ENCODE measurements around the gene KDM3B. TPM values are rescaled to one million over a fixed set of nuclear protein-coding genes. Genes with fewer than 3 reads are reported as not detected.
A peak's percentile ranks its signal among the peaks of the same experiment; 100 is the strongest.

The KDM3B gene
- total RNA-seq, 8 experiments from 2014 or later, result 26.3 to 78.4 (median 56.4) TPM

DNA sequence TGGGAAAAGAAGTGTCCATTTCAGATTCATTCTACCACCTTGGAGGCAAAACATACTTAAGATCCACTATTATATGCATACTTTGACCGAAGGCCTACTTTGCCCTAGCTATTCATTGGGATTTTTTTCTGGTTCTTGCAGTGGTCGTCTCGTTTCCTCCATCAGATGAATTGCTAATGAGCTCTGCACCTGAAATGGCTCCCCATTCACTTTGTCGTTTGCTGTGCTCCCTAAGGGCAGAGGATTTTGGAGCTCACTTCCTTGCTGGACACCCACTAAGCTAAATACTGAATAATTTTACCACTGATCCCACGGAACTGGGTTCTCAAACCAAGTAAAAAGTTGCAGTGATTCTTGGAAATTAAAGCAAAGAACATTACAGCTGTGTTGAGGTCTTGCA lies 1.9 kb downstream of the KDM3B start:
- Histone ChIP-seq H3K4me1 (replicated peaks in 1 of 2) (peaks cover 0 to 15% of the 10 kb centered on the region in 2 donors), H3K4me3 (peak overlapping the region; percentile 69 to 100 (median 97)), H3K27ac (no peak overlapping the region)
- 0 to 63% (median 8%) methylated on average over 1 to 5 of the region's 5 CpGs; no CpG with 5 or more reads in 2 of the 10 experiments for WGBS, 10 experiments
- in situ Hi-C loops (cut with MboI; ENCODE audit: low pct_unique_long_range_greater_than_20kb in 2 of 9, low sequenced_read_pairs in 9 of 9, unreplicated experiment in 9 of 9), result no loop called here
- no peak for ATAC-seq (replicated peaks in 6 of 8)

DNA sequence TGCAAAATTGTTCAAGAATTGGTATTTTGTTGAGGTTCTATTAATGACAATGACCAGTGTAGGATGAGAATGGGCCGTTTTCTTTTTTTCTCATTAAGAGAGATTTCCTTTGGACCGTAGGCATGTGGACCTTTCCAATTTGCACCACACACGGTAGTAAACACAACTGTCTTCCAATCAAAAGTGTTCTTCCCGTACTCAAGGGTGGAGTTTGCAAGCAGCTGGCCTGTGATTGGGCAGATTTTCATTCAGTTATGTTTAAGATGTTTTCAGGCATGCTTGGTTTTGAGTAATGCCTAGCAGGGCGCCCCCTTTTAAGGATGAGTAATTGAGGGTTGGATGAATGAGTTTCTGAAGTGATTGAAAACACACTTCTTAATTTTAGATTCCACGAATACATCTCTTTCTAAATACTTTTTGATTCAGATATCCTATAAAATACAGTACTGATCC lies 2.5 kb downstream of the KDM3B start:
- WGBS, 10 experiments, result 0 to 28% (median 7%) methylated on average over 2 to 6 of the region's 6 CpGs; no CpG with 5 or more reads in 3 of the 10 experiments
- no peak overlapping the region for H3K27ac ChIP-seq
- H3K4me1 ChIP-seq (replicated peaks in 1 of 2), result peaks cover 0 to 15% of the 10 kb centered on the region in 2 donors
- H3K4me3 ChIP-seq, result peak overlapping the region; percentile 69 to 100 (median 97)
- ATAC-seq (replicated peaks in 6 of 8), result peak in 5 of 8 experiments; percentile 21 to 45 (median 32)
- in situ Hi-C loops (cut with MboI; ENCODE audit: low pct_unique_long_range_greater_than_20kb in 2 of 9, low sequenced_read_pairs in 9 of 9, unreplicated experiment in 9 of 9), result no loop called here

DNA sequence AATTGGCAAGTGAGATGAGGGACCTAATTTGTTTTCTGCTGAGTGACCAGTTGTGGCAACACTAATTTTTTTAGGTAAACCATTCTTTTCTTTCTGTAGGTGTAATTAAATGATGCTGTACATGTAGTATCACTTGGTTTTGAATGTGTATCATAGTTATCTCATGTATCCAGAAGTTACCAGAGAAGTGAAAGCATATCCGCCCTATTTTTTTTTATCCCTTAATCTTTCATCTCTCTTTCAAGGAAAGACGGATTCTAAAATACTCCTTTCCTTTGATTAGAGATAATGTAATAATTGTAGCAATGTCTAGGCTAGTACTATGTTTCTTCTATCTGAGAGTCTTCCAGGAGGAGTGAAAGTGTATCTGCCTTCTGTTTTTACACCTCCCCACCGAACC lies 7.1 kb downstream of the KDM3B start:
- Histone ChIP-seq H3K27ac (no peak overlapping the region), H3K4me3 (no peak overlapping the region), H3K4me1 (replicated peaks in 1 of 2) (peaks cover 11 to 12% of the 10 kb centered on the region in 2 donors)
- WGBS, 10 experiments, result 67 to 100% (median 93%) methylated on average over 1 to 3 of the region's 3 CpGs; no CpG with 5 or more reads in 1 of the 10 experiments
- in situ Hi-C loops (cut with MboI; ENCODE audit: low pct_unique_long_range_greater_than_20kb in 2 of 9, low sequenced_read_pairs in 9 of 9, unreplicated experiment in 9 of 9), result no loop called here
- no peak for ATAC-seq (replicated peaks in 6 of 8)

DNA sequence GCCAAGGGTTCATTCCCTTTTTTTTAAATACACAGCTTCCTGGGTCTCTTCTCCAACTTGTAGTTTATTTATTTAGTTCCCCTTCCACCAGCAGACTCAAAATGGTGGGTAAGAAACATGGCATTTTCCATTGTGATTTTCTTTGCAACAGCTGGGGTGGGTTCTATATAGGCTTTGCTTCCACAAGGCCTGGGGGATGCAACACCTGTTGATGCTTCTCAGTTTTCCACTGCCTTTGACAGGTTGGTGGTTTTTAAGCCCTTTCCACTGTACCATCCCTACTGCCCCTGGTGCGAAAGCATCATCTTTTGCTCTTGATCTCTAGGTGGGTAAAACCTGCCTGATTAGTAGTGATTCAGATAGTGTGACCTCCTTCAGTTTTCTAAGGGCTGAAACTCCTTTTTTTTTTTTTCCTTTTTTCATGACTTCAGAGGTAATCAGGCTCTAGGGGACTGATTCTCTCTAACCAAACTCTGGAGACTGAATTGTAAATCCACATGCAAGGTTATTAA lies 8.5 kb downstream of the KDM3B start:
- Histone ChIP-seq H3K4me1 (replicated peaks in 1 of 2) (peaks cover 0 to 11% of the 10 kb centered on the region in 2 donors), H3K27ac (no peak overlapping the region), H3K4me3 (no peak overlapping the region)
- WGBS, 10 experiments, result 80 to 100% (median 90%) methylated on average over 1 of the region's 1 CpG; no CpG with 5 or more reads in 6 of the 10 experiments
- in situ Hi-C loops (cut with MboI; ENCODE audit: low pct_unique_long_range_greater_than_20kb in 2 of 9, low sequenced_read_pairs in 9 of 9, unreplicated experiment in 9 of 9), result no loop called here
- ATAC-seq (replicated peaks in 6 of 8), result no peak

DNA sequence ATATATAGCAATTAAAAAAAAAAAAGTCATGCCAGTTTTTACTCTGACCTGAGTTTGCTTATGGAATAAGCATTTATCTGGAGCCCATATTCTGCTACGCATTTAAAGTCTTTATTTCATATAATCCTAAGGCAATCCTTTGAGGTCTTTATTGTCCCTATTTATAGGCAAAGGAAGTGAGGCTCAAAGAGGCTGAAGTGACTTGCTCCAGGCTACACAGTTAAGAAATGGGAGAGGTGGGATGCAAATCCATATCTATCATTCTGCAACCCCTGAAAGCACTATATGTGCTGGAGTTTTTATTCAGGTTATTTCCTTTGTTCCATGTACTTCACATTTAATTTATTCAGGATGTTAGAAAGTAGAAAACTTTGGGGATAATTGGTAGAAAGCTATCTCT lies 12.1 kb downstream of the KDM3B start:
- no peak overlapping the region for H3K4me3 ChIP-seq
- H3K4me1 ChIP-seq (replicated peaks in 1 of 2), result peaks cover 0 to 14% of the 10 kb centered on the region in 2 donors
- no peak for ATAC-seq (replicated peaks in 6 of 8)
- in situ Hi-C loops (cut with MboI; ENCODE audit: low pct_unique_long_range_greater_than_20kb in 2 of 9, low sequenced_read_pairs in 9 of 9, unreplicated experiment in 9 of 9), result no loop called here
- no peak overlapping the region for H3K27ac ChIP-seq
- 29 to 100% (median 100%) methylated on average over 1 of the region's 1 CpG; no CpG with 5 or more reads in 1 of the 10 experiments for WGBS, 10 experiments

DNA sequence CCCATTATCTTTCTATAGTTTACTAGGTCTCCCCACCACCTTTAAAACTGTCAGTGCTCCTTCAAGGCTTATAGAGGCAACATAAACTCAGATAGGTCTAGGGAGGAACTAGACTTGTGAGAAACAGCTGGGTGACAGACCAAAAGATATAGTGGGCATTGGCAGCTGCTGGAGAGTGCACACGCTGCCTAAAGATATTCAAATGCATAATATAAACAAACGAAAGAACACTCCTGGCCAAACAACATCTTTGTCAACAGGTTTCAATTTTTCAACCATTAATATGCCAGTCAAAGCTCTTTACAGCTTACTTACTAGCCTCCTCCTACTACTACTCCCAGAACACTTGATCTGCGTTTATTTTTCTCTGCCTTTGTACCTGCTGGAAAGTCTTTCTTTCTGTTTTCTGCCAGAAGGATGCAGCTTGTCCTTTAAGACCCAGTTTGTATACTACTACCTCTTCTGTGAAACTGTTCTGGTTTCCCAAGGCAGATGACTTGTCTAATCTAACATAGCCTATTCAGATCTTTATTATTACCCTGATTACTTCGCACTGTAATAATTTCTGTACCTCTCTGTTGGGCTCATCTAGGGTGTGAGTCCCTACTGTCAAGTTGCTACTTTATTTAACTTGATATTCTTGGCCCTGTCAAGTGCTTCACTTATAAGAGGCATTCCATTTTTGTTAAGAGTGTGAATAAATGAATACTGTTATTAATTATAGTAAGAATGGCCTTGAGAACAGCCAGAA lies 14.3 kb downstream of the KDM3B start:
- WGBS, 10 experiments, result 21 to 100% (median 56%) methylated on average over 2 to 4 of the region's 4 CpGs
- H3K27ac ChIP-seq, result no peak overlapping the region
- peaks cover 0 to 5% of the 10 kb centered on the region in 2 donors for H3K4me1 ChIP-seq (replicated peaks in 1 of 2)
- in situ Hi-C loops (cut with MboI; ENCODE audit: low pct_unique_long_range_greater_than_20kb in 2 of 9, low sequenced_read_pairs in 9 of 9, unreplicated experiment in 9 of 9), result no loop called here
- ATAC-seq (replicated peaks in 6 of 8), result peak in 3 of 8 experiments; percentile 60 to 74 (median 72)
- no peak overlapping the region for H3K4me3 ChIP-seq

DNA sequence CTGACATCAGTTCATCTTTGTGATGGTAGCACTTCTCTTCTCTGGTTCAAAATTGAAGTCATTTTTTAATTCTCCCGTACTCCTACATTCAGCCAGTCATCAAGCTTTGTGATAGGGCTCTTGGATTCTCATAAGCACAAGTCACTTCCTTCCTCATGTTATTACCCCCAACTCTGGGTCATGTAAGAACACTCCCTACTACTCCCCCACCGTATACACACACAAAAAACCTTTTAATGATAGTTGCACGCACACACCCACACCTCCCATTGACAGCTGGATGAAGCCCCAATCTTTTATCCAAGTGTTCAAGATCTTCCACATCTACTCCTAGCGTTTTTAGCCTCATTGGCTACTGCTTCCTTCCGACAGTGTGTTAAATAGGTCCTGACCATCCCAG lies 16.8 kb downstream of the KDM3B start:
- no peak overlapping the region for H3K27ac ChIP-seq
- peaks cover 0 to 3% of the 10 kb centered on the region in 2 donors for H3K4me1 ChIP-seq (replicated peaks in 1 of 2)
- no peak overlapping the region for H3K4me3 ChIP-seq
- in situ Hi-C loops (cut with MboI; ENCODE audit: low pct_unique_long_range_greater_than_20kb in 2 of 9, low sequenced_read_pairs in 9 of 9, unreplicated experiment in 9 of 9), result no loop called here
- ATAC-seq (replicated peaks in 6 of 8), result no peak
- 76 to 100% (median 84%) methylated on average over 1 to 4 of the region's 5 CpGs; no CpG with 5 or more reads in 3 of the 10 experiments for WGBS, 10 experiments

DNA sequence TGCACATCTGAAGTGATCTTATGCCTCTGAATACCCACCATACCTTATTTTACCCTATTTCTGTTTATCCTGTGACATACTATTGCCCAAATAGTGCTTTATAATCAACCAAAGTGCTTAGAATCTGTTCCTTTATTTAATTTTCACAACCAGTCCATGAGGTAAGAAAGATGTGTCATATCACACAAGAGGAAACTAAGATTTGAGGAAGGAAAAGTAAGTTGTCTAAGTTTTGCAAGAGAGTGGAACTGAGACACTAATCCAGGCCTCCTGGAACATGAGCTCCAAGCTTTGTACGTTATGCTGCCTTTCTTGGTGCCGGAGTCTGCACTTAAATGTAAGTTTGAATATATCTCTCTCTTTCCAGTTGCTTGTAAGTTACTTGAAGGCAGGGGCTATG lies 17.2 kb downstream of the KDM3B start:
- 56 to 100% (median 92%) methylated on average over 1 to 2 of the region's 2 CpGs for WGBS, 10 experiments
- no peak for ATAC-seq (replicated peaks in 6 of 8)
- H3K4me1 ChIP-seq (replicated peaks in 1 of 2), result peaks cover 0 to 3% of the 10 kb centered on the region in 2 donors
- H3K27ac ChIP-seq, result no peak overlapping the region
- in situ Hi-C loops (cut with MboI; ENCODE audit: low pct_unique_long_range_greater_than_20kb in 2 of 9, low sequenced_read_pairs in 9 of 9, unreplicated experiment in 9 of 9), result no loop called here
- no peak overlapping the region for H3K4me3 ChIP-seq

DNA sequence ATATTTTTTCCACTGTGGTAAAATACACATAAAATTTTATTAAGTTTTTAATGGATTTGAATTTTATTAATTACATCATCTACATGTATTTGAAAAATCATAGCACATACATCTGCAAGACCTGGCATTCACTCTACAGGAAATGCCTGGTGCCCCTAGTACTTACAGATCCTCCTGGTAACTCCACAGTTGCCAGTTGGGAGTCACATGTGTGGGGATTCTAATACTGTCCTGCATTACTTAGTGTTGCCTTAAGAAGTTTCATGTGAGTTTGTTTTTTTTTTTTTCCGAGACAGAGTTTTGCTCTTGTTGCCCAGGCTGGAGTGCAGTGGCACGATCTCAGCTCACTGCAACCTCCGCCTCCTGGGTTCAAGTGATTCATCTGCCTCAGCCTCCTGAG lies 18.1 kb downstream of the KDM3B start:
- 20 to 100% (median 83%) methylated on average over 1 to 2 of the region's 3 CpGs; no CpG with 5 or more reads in 7 of the 10 experiments for WGBS, 10 experiments
- no peak overlapping the region for H3K27ac ChIP-seq
- peaks cover 0 to 3% of the 10 kb centered on the region in 2 donors for H3K4me1 ChIP-seq (replicated peaks in 1 of 2)
- in situ Hi-C loops (cut with MboI; ENCODE audit: low pct_unique_long_range_greater_than_20kb in 2 of 9, low sequenced_read_pairs in 9 of 9, unreplicated experiment in 9 of 9), result no loop called here
- no peak overlapping the region for H3K4me3 ChIP-seq
- ATAC-seq (replicated peaks in 6 of 8), result peak in 4 of 8 experiments; percentile 21 to 68 (median 50)

DNA sequence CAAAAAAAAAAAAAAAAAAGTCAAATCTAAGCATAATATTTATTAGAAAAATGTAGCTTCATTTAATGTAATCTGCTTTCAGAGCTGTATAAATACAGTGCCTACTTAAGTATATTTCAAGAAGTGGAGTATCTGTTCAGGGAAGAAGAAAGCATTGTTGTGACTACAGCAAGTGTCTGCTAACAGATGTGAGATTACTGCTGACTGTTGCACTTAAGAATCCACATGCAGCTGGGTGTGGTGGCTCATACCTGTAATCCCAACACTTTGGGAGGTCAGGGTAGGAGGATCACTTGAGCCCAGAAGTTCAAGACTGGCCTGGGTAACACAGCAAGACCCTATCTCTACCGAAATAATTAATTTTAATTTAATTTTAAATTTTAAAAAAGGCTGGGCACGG lies 19.0 kb downstream of the KDM3B start:
- in situ Hi-C loops (cut with MboI; ENCODE audit: low pct_unique_long_range_greater_than_20kb in 2 of 9, low sequenced_read_pairs in 9 of 9, unreplicated experiment in 9 of 9), result no loop called here
- H3K4me3 ChIP-seq, result no peak overlapping the region
- peak in 1 of 8 experiments; percentile 35 for ATAC-seq (replicated peaks in 6 of 8)
- WGBS, 10 experiments, result 80 to 100% (median 100%) methylated on average over 1 to 2 of the region's 2 CpGs; no CpG with 5 or more reads in 2 of the 10 experiments
- peaks cover 0 to under 1% of the 10 kb centered on the region in 2 donors for H3K4me1 ChIP-seq (replicated peaks in 1 of 2)
- no peak overlapping the region for H3K27ac ChIP-seq

DNA sequence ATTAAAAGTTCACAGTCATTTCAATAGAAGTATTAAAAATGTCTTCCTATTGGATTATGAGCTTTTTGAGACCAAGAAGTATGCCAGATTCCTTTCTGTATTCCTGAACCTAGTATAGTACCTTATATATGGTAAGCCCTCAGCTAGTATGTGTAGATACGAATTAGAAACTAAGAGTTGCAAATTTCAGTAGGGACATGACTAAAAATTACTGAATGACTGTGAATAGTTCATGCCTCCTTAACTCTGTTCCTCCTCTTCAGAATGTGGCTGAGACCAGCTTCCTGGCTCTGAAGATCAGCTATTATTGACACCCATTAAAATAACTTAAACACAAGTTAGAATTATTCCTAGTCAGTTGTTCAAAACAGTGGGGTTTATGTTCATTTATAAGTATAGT lies 19.7 kb downstream of the KDM3B start:
- 0 to 100% (median 61%) methylated on average over 1 of the region's 1 CpG; no CpG with 5 or more reads in 2 of the 10 experiments for WGBS, 10 experiments
- H3K27ac ChIP-seq, result no peak overlapping the region
- no peak overlapping the region for H3K4me3 ChIP-seq
- ATAC-seq (replicated peaks in 6 of 8), result peak in 2 of 8 experiments; percentile 37 to 39
- in situ Hi-C loops (cut with MboI; ENCODE audit: low pct_unique_long_range_greater_than_20kb in 2 of 9, low sequenced_read_pairs in 9 of 9, unreplicated experiment in 9 of 9), result no loop called here
- no peaks in the 10 kb centered on the region for H3K4me1 ChIP-seq (replicated peaks in 1 of 2)

DNA sequence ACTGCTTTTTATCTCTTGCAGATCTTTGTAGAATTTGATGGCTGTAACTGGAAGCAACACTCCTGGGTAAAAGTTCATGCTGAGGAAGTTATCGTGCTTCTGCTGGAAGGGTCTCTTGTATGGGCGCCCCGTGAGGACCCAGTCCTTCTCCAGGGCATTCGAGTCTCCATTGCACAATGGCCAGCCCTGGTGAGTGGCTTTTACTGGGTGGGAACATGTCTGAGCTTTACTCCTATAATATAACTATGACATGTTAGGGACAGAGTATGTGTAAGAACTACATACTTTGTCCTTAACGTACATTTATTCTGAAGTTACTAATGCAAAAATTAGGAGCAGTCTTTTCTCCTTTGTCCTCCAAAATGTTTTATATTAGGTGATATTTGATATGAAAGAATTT lies 20.2 kb downstream of the KDM3B start:
- no peak overlapping the region for H3K4me3 ChIP-seq
- WGBS, 10 experiments, result 0 to 100% (median 66%) methylated on average over 1 to 5 of the region's 5 CpGs; no CpG with 5 or more reads in 1 of the 10 experiments
- no peaks in the 10 kb centered on the region for H3K4me1 ChIP-seq (replicated peaks in 1 of 2)
- ATAC-seq (replicated peaks in 6 of 8), result no peak
- no peak overlapping the region for H3K27ac ChIP-seq
- in situ Hi-C loops (cut with MboI; ENCODE audit: low pct_unique_long_range_greater_than_20kb in 2 of 9, low sequenced_read_pairs in 9 of 9, unreplicated experiment in 9 of 9), result no loop called here

DNA sequence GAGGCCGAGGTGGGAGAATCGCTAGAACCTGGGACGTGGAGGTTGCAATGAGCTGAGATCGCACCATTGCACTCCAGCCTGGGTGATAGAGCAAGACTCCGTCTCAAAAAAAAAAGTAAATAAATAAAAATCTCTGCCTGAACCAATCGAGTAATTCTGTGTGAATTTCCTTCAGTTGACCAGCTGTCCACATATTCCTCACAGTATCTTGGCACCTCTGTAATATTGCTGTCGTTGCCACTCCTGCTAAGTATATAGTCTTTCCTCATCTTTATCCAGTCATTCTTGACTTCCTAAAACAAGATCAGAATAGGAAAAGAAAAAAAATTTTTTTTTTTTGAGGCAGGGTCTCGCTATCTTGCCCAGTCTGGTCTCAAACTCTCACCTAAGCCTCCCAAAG lies 29.9 kb downstream of the KDM3B start:
- Histone ChIP-seq H3K4me1 (replicated peaks in 1 of 2) (no peaks in the 10 kb centered on the region), H3K4me3 (no peak overlapping the region), H3K27ac (no peak overlapping the region)
- in situ Hi-C loops (cut with MboI; ENCODE audit: low pct_unique_long_range_greater_than_20kb in 2 of 9, low sequenced_read_pairs in 9 of 9, unreplicated experiment in 9 of 9), result no loop called here
- no peak for ATAC-seq (replicated peaks in 6 of 8)
- 90 to 100% (median 100%) methylated on average over 1 to 8 of the region's 8 CpGs; no CpG with 5 or more reads in 1 of the 10 experiments for WGBS, 10 experiments

Data from motor neuron (in vitro differentiated cells).